OCI-LY7 (cell line): ENCODE results near the gene CYP2D6.

Source experiments
- EZH2phosphoT487 ChIP-seq: fragments of 200-600 bp; sonication (generic); IDR thresholded peaks from 2 replicates; pipeline ENCODE4 v1.6.1; 2018; ENCODE audit warnings: low read depth, borderline replicate concordance, mild to moderate bottlenecking, mixed run types, antibody characterized with exemption, low read length, moderate library complexity, mixed read lengths
- TF ChIP-seq, protein P1 (sequence below): fragments of 200-600 bp; sonication (generic); conservative IDR thresholded peaks from 2 replicates; pipeline ENCODE4 v1.5.1; 2014; ENCODE audit warnings: mild to moderate bottlenecking, antibody characterized with exemption, low read length, moderate library complexity, mixed read lengths

DNA sequence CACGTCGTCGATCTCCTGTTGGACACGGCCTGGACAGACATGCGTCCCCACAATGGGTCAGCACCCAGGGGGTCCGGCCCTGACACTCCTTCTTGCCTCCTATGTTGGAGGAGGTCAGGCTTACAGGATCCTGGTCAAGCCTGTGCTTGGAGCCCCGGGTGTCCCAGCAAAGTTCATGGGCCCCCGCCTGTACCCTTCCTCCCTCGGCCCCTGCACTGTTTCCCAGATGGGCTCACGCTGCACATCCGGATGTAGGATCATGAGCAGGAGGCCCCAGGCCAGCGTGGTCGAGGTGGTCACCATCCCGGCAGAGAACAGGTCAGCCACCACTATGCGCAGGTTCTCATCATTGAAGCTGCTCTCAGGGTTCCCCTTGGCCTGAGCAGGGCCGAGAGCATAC is 3.0 kb downstream of the CYP2D6 start:
- TF ChIP-seq, protein P1, sequence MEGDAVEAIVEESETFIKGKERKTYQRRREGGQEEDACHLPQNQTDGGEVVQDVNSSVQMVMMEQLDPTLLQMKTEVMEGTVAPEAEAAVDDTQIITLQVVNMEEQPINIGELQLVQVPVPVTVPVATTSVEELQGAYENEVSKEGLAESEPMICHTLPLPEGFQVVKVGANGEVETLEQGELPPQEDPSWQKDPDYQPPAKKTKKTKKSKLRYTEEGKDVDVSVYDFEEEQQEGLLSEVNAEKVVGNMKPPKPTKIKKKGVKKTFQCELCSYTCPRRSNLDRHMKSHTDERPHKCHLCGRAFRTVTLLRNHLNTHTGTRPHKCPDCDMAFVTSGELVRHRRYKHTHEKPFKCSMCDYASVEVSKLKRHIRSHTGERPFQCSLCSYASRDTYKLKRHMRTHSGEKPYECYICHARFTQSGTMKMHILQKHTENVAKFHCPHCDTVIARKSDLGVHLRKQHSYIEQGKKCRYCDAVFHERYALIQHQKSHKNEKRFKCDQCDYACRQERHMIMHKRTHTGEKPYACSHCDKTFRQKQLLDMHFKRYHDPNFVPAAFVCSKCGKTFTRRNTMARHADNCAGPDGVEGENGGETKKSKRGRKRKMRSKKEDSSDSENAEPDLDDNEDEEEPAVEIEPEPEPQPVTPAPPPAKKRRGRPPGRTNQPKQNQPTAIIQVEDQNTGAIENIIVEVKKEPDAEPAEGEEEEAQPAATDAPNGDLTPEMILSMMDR: no peak
- TF ChIP-seq EZH2phosphoT487: no peak
